ENCODE data around the gene CD28. TPM values are rescaled to one million over a fixed set of nuclear protein-coding genes. Genes with fewer than 3 reads are reported as not detected.

CD28 gene
- total and polyA plus RNA-seq, 9 of the 15 experiments (the other 6 are each of a cell fraction or from before 2014, with no cell fraction given): 0.01 to 0.11 TPM; not detected in 7

DNA sequence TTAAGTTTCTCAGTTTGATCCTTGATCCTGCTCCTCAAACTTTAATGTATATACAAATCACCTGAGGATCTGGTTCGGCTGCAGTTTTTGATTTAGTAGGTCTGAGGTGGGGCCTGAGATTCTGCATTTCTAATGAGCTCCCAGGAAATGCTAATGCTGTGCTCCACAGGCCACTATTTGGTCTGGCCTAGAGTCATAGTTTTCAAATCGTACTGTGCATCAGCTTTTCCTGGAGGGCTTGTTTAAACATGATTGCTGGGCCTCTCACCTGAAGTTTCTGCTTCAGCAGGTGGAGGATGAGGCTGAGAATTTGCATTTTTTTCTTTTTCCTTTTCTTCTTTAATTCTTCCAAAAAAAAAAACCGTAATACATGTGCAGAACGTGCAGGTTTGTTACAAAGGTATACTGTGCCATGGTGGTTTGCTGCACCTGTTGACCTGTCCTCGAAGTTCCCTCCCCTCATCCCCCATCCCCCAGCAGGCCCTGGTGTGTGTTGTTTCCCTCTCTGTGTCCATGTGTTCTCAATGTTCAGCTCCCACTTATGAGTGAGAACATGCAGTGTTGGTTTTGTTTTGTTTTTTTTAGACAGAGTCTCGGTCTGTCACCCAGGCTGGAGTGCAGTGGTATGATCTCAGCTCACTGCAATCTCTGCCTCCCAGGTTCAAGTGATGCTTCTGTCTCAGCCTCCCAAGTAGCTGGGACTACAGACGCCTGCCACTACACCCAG, 42.2 kb upstream of the CD28 start:
- no peaks in the 10 kb centered on the region for H3K4me1 ChIP-seq (replicated peaks in 1 of 2; ENCODE audit: control insufficient read depth in 2 of 2, insufficient read depth in 2 of 2, low read length in 2 of 2)
- H3K79me2 ChIP-seq (ENCODE audit: control insufficient read depth, insufficient read depth, low read length): no peaks in the 10 kb centered on the region
- intact Hi-C loops (cut with micrococcal nuclease): no loop called here
- no peaks in the 10 kb centered on the region for H3K27me3 ChIP-seq (ENCODE audit: control insufficient read depth in 2 of 2, insufficient read depth in 2 of 2, low read length in 2 of 2)
- ChIA-PET CTCF (ENCODE audit: low intra/inter-chr PET ratio) (no interaction called here), POLR2A (interaction anchor here (0.5 kb wide), 1 partner anchor 34 kb away, joined by 3 read pairs; no protein-coding TSS in a partner anchor)
- H4K20me1 ChIP-seq (replicated peaks; ENCODE audit: control insufficient read depth, insufficient read depth, low read length): no peaks in the 10 kb centered on the region
- no peak for FAIRE-seq
- no peaks in the 10 kb centered on the region for H3K9me3 ChIP-seq (replicated peaks; ENCODE audit: control insufficient read depth, insufficient read depth, low read depth, low read length)
- H3K9ac ChIP-seq (ENCODE audit: insufficient read depth in 1 of 2, low read depth in 2 of 2, low read length in 2 of 2): no peak overlapping the region
- H3K9me1 ChIP-seq (ENCODE audit: control insufficient read depth, insufficient read depth, low read length): no peaks in the 10 kb centered on the region
- DNase-seq (ENCODE audit: extremely low read depth in 1 of 4, low spot score in 3 of 4): no peak
- H3K4me2 ChIP-seq (ENCODE audit: insufficient read depth, low read length): no peak overlapping the region
- no peak overlapping the region for H3K4me3 ChIP-seq
- no peak overlapping the region for H3K27ac ChIP-seq (ENCODE audit: extremely low read depth, low read depth, low read length)
- no peak overlapping the region for H2AFZ ChIP-seq (ENCODE audit: low read depth, low read length)
- H3K36me3 ChIP-seq (ENCODE audit: control insufficient read depth, insufficient read depth, low read length): no peaks in the 10 kb centered on the region
- no TSS peak for BruUV-seq (replicated peaks)
- no peak for TF ChIP-seq ZNF134 (CRISPR knock-in tag; conservative IDR thresholded peaks at IDR 0.05)
- TF ChIP-seq RNF2 (IDR thresholded peaks at IDR 0.05): no peak
- no peak for TF ChIP-seq NFE2 (IDR thresholded peaks at IDR 0.05; ENCODE audit: low read depth)
- TF ChIP-seq, protein P1, sequence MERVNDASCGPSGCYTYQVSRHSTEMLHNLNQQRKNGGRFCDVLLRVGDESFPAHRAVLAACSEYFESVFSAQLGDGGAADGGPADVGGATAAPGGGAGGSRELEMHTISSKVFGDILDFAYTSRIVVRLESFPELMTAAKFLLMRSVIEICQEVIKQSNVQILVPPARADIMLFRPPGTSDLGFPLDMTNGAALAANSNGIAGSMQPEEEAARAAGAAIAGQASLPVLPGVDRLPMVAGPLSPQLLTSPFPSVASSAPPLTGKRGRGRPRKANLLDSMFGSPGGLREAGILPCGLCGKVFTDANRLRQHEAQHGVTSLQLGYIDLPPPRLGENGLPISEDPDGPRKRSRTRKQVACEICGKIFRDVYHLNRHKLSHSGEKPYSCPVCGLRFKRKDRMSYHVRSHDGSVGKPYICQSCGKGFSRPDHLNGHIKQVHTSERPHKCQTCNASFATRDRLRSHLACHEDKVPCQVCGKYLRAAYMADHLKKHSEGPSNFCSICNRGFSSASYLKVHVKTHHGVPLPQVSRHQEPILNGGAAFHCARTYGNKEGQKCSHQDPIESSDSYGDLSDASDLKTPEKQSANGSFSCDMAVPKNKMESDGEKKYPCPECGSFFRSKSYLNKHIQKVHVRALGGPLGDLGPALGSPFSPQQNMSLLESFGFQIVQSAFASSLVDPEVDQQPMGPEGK (CRISPR knock-in tag; IDR thresholded peaks at IDR 0.05; ENCODE audit: borderline replicate concordance): no peak
- TF ChIP-seq, protein P2, sequence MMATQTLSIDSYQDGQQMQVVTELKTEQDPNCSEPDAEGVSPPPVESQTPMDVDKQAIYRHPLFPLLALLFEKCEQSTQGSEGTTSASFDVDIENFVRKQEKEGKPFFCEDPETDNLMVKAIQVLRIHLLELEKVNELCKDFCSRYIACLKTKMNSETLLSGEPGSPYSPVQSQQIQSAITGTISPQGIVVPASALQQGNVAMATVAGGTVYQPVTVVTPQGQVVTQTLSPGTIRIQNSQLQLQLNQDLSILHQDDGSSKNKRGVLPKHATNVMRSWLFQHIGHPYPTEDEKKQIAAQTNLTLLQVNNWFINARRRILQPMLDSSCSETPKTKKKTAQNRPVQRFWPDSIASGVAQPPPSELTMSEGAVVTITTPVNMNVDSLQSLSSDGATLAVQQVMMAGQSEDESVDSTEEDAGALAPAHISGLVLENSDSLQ (IDR thresholded peaks at IDR 0.05): no peak
- TF ChIP-seq, protein P3, sequence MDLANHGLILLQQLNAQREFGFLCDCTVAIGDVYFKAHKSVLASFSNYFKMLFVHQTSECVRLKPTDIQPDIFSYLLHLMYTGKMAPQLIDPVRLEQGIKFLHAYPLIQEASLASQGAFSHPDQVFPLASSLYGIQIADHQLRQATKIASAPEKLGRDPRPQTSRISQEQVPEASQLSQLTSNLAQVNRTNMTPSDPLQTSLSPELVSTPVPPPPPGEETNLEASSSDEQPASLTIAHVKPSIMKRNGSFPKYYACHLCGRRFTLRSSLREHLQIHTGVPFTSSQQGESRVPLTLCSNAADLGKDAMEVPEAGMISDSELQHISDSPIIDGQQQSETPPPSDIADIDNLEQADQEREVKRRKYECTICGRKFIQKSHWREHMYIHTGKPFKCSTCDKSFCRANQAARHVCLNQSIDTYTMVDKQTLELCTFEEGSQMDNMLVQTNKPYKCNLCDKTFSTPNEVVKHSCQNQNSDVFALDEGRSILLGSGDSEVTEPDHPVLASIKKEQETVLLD (IDR thresholded peaks at IDR 0.05): no peak
- no peak for TF ChIP-seq RFX7 (CRISPR knock-in tag; IDR thresholded peaks at IDR 0.05)
- TF ChIP-seq ELF4 (CRISPR knock-in tag; IDR thresholded peaks at IDR 0.05): no peak
- TF ChIP-seq POLR2AphosphoS5 (IDR thresholded peaks at IDR 0.05; ENCODE audit: control insufficient read depth, insufficient read depth, low read depth, low read length): no peak
- TF ChIP-seq RFX5 (IDR thresholded peaks at IDR 0.05; ENCODE audit: low read depth, low read length): no peak
- TF ChIP-seq SREBF2 (CRISPR knock-in tag; IDR thresholded peaks at IDR 0.05): no peak
- TF ChIP-seq DPF2 (IDR thresholded peaks at IDR 0.05): no peak
- TF ChIP-seq PRMT5 (CRISPR knock-in tag; IDR thresholded peaks at IDR 0.05): no peak
- ATAC-seq: no peak
- in situ Hi-C loops (cut with MboI): no loop called here
- 0% methylated on average over 3 of the region's 7 CpGs for WGBS (ENCODE audit: insufficient coverage, low coverage, missing lambda C conversion rate)

Measured in K562 (cell line).